K562 (cell line): ENCODE results near the gene ALG12.

Experiments
- BDP1 ChIP-seq: IDR thresholded peaks from 3 replicates; pipeline ENCODE4 v1.6.1; 2011; ENCODE audit not compliant: insufficient read length, insufficient read depth
- BHLHE40 ChIP-seq: IDR thresholded peaks from 2 replicates; pipeline ENCODE4 v1.6.1; 2011; ENCODE audit warnings: low read length, improper control_type of control experiment
- HCFC1 ChIP-seq: IDR thresholded peaks from 2 replicates; pipeline ENCODE4 v1.6.1; 2012; ENCODE audit warnings: low read depth, low read length, improper control_type of control experiment
- NR2C2 ChIP-seq, 2 experiments: fragments of 200-800 bp in 1 of 2; sonication (Bioruptor generic) in 1 of 2; sonication (generic) in 1 of 2; formaldehyde crosslinking in 1 of 2; IDR thresholded peaks; 2 replicates each; pipeline versions ENCODE4 v1.6.1 to v1.8.0; 2016 to 2022; ENCODE audit warnings: mild to moderate bottlenecking in 1 of 2, missing compliant biosample characterization in 1 of 2, missing genetic modification characterization in 1 of 2, missing genetic modification reagents in 1 of 2
- PBX2 ChIP-seq, 2 experiments: IDR thresholded peaks in 1 of 2; conservative IDR thresholded peaks in 1 of 2; 2 replicates each; pipeline ENCODE4 v1.6.1; 2016; ENCODE audit warnings: low read depth in 2 of 2, mild to moderate bottlenecking in 1 of 2, missing compliant biosample characterization in 1 of 2, missing genetic modification characterization in 1 of 2, moderate library complexity in 1 of 2
- PRPF4 ChIP-seq: fragments of 200-400 bp; formaldehyde crosslinking; IDR thresholded peaks from one replicate; pipeline ENCODE4 v1.6.1; 2017; ENCODE audit warnings: low read length, low read depth, mild to moderate bottlenecking; ENCODE audit not compliant: insufficient read depth, poor library complexity, severe bottlenecking
- SRSF1 ChIP-seq: fragments of 200-400 bp; formaldehyde crosslinking; IDR thresholded peaks from 2 replicates; pipeline ENCODE4 v1.6.1; 2017; ENCODE audit warnings: mild to moderate bottlenecking, low read depth, low read length, moderate library complexity
- TAF1 ChIP-seq: IDR thresholded peaks from 2 replicates; pipeline ENCODE4 v1.6.1; 2011; ENCODE audit warnings: mild to moderate bottlenecking, low read length, moderate library complexity; ENCODE audit not compliant: insufficient read depth, control insufficient read depth, severe bottlenecking; ENCODE audit errors: extremely low read depth
- ZFX ChIP-seq: sonication (generic); formaldehyde crosslinking; IDR thresholded peaks from 2 replicates; pipeline ENCODE4 v1.8.0; 2022; ENCODE audit warnings: mild to moderate bottlenecking, missing genetic modification reagents, moderate library complexity
- ZNF184 ChIP-seq: sonication (generic); formaldehyde crosslinking; IDR thresholded peaks from 2 replicates; pipeline ENCODE4 v1.5.0; 2020; ENCODE audit warnings: missing genetic modification reagents

DNA sequence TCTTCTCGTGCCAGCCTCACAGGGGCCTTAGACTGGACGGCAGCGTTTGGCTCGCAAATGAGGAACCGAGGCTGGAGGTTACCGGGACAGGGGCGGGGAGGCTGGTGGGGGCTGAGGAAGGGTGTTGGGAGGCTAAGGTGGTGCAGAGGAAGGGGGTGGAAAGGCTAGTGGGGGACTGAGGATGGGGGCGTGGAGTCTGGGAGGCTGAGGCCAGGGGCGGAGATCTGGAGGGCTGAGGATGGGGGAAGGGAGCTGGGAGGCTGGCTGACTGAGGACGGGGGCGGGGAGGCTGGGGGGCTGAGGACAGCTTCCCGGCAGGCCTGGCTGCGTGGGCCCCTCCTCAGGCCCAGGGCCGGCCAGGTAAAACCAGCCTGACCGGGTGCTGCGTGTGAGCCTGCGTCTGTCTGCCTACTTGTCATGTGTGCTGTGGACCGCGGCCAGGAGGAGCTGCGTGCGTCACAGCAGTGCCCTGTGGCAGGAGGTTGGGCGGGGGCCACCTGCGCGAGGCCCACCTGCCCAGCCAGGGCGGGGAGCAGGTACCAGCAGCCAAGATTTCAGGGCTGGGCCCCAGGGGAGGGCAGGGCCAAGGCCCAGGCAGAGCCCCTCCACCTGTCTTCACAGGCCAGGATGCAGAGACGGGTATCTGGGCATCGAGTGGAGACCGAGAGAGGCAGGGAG is 32.9 kb upstream of the ALG12 start:
- TF ChIP-seq SRSF1, result no peak
- TF ChIP-seq TAF1, result no peak
- TF ChIP-seq ZFX, result no peak
- no peak for TF ChIP-seq PRPF4
- no peak for TF ChIP-seq BHLHE40
- TF ChIP-seq BDP1, result no peak
- TF ChIP-seq PBX2 (CRISPR knock-in tag; IDR thresholded peaks at IDR 0.05; ENCODE audit: low read depth), result no peak
- TF ChIP-seq PBX2 (tag; conservative IDR thresholded peaks at IDR 0.05; ENCODE audit: low read depth), result no peak
- no peak for TF ChIP-seq HCFC1
- no peak for TF ChIP-seq ZNF184 (CRISPR knock-in tag)
- TF ChIP-seq NR2C2 (CRISPR knock-in tag; IDR thresholded peaks at IDR 0.05), result no peak
- TF ChIP-seq NR2C2 (tag; IDR thresholded peaks at IDR 0.05), result no peak
